Measurements from ENCODE around the gene FHDC1. TPM values are rescaled to one million over a fixed set of nuclear protein-coding genes. Genes with fewer than 3 reads are reported as not detected.

Gene FHDC1
- total RNA-seq, 4 donors from 2014 or later, result 0.96 to 2.0 (median 1.2) TPM

DNA sequence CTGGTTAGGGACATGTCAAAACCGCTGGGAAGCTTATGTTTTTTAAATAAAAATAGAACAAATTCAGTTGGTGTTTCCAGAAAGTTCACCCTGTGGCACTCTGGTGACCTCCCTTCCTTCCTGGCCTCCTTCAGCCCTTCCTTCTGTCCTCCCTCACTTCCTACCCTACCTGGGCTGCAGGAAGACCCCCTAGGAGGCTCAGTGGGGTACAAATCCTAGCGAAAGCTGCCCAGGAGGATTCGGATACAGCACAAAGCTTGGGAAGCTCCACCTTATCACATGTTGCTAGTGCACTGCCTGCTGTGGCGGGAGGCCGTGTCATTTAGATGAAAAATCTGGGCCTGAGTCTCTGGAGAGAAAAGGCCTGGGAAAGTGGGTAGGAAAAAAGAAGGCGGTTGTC, 60.5 kb downstream of the FHDC1 start:
- TF ChIP-seq, protein P1, sequence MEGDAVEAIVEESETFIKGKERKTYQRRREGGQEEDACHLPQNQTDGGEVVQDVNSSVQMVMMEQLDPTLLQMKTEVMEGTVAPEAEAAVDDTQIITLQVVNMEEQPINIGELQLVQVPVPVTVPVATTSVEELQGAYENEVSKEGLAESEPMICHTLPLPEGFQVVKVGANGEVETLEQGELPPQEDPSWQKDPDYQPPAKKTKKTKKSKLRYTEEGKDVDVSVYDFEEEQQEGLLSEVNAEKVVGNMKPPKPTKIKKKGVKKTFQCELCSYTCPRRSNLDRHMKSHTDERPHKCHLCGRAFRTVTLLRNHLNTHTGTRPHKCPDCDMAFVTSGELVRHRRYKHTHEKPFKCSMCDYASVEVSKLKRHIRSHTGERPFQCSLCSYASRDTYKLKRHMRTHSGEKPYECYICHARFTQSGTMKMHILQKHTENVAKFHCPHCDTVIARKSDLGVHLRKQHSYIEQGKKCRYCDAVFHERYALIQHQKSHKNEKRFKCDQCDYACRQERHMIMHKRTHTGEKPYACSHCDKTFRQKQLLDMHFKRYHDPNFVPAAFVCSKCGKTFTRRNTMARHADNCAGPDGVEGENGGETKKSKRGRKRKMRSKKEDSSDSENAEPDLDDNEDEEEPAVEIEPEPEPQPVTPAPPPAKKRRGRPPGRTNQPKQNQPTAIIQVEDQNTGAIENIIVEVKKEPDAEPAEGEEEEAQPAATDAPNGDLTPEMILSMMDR (IDR thresholded peaks at IDR 0.05), result no peak
- ATAC-seq (ENCODE audit: low FRiP score), result no peak
- DNase-seq (ENCODE audit: low spot score), result no peak

DNA sequence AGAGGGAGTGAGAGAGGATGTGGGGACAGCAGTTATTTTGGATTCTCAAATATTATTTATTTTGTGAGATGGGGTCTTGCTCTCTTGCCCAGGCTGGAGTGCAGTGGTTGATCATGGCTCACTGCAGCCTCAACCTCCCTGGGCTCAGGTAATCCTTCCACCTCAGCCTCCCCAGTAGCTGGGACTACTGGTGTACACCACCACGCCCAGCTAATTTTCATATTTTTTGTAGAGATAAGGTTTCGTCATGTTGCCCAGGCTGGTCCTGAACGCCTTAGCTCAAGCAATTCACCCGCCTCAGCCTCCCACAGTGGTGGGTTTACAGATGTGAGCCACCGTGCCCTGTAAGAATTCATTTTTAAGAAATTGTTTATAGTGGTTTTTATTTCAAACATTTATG, 61.2 kb downstream of the FHDC1 start:
- ATAC-seq (ENCODE audit: low FRiP score) (no peak), DNase-seq (ENCODE audit: low spot score) (no peak)
- TF ChIP-seq, protein P1 (IDR thresholded peaks at IDR 0.05), result no peak

DNA sequence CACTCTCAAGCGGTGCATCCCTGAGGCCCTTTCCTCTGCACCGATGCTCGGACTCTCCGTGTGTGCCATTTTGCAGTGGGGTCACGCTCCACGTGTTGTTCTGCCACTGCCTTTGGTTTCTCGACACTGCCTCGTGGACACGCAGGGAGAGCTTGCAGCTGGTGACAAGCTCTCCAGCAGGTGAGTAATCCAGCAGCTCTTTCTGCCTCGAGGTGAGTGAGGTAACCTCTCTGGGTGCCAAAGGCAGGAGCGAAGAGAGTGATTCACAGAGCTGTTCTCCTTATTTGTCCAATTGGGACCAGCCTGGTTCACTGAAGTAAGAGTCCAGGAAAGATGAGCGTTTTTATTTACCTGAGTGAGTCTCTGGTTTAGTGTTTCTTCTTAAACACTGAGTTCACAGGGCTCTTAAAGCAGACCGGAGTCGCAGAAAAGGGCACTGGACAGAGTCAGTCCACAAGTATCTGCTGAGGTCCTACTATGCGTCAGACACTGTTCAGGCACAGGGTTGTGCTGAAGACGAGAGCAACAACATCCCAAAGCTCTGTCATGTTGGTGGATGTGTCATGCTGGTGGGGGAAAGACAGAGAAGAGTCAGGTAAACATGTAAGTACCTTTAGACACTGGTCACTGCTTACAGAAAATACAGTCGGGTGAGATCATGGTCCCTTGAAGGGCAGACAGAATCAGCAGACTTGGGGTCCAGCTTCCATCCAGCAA, 61.8 kb downstream of the FHDC1 start:
- DNase-seq (ENCODE audit: low spot score) (no peak), ATAC-seq (ENCODE audit: low FRiP score) (no peak)
- TF ChIP-seq, protein P1 (IDR thresholded peaks at IDR 0.05), result no peak

DNA sequence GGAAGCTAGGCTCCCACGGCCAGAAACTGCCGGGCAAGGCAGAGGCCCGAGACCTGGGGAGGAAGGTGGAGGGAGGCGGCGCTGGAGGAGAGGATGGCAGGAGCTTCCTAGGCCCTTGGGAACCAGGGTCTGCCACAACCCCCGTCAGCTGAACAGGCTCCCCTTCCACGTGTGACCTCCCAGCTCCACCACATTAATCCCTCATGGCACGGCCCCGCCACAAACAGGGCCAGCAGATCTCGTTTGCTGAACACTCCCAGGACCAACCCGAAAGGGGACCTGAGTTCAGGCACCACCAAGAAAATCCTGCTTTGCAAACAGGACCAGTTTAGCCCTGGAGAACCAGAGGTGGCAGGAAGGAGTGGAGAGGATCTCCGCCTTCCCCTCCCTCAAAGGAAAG, 62.7 kb downstream of the FHDC1 start:
- no peak for ATAC-seq (ENCODE audit: low FRiP score)
- TF ChIP-seq, protein P1 (IDR thresholded peaks at IDR 0.05), result no peak
- DNase-seq (ENCODE audit: low spot score), result no peak

DNA sequence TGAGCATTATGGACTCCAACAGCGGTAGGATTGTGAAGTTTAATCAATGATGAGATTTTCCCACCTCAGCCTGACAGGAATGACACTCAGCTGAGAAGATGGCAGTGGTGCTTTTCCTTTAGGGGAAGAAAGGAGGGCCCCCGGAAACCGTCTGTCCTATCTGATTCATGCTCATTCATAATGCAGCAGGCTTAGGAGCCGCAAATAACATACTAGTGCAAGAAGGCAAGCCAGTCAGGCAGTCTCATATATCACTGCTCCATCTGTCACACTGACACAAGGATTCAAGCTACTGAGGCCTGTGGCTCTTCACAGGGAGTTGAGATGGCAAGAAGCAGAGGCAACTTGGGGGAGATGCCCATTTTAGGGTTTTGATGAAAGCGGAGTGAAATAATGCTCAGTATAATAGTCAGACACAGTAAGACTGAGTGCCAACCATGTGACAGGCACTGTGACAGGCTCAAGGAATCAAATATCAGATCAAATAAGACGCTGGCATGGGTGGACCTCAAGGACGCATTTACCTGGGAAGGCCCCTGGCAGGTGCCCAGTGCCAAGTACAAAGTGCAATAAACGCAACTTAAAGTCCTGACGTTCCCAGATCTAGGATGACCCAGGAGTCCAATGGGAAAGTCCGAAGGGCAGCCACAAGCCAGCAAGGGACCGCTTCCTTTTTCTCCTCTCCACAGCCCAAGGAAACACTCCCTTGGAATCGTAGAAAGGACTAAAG, 63.4 kb downstream of the FHDC1 start:
- TF ChIP-seq, protein P1 (IDR thresholded peaks at IDR 0.05), result no peak
- DNase-seq (ENCODE audit: low spot score) (no peak), ATAC-seq (ENCODE audit: low FRiP score) (no peak)

DNA sequence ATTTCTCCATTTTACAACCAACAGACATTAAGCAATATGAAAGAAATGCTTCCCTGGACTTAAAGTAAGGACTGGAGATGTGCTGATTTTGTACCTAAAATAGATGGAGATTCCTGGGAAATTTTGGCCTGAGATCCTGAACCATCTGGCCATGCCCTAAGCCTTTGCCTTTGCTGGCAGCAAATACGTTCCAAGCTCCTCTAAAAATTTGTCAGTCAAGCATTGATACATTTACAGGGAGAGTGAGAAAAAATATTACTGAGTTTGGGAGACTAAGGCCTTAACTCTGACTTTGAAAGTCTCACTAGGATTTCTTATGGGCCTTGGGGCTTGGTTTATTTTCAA, 63.9 kb downstream of the FHDC1 start:
- ATAC-seq (ENCODE audit: low FRiP score) (no peak), DNase-seq (ENCODE audit: low spot score) (no peak)
- TF ChIP-seq, protein P1 (IDR thresholded peaks at IDR 0.05), result no peak

DNA sequence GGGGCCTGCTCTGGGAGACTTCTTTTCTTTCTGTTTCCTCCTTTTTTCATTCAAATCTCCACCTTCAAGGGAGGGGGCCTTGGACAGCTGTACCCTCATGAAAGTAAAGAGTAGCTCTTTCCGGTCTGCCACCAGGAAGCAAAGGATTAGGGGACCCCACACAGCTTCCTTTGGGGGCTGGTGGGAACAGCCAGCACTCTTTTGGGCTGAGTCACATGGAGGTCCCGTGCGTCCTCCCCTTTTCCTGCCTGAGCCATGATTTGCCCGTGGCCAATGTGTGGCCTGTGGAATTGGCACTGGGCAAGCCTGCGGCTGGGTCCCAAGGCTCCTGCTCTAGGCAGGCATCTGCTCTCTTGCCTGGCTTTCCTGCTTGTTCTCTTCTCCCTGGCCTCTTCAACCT, 65.5 kb downstream of the FHDC1 start:
- TF ChIP-seq, protein P1 (IDR thresholded peaks at IDR 0.05), result no peak
- DNase-seq (ENCODE audit: low spot score) (no peak), ATAC-seq (ENCODE audit: low FRiP score) (no peak)

Measured in omental fat pad (tissue), 4 donors.